Stimulated activated naive CD8-positive, alpha-beta T cell treated with anti-CD3 and anti-CD28 coated beads, Interleukin-15, amount 100 ng/mL, for 72 hours (primary cell): ENCODE measurements around the gene SCP2D1.

ENCODE experiments used
- ATAC-seq: fragments of 150-1000 bp; cut with Tn5 transposase; 2 replicates; pipeline ENCODE4 v1.10.0; 2021; ENCODE audit warnings: mild to moderate bottlenecking, moderate library complexity
- DNase-seq, 2 donors: peaks; one replicate each; pipeline ENCODE4 v3.0.0; 2021 to 2022
- H3K27ac Mint-ChIP-seq, 2 donors: one replicate each; pipeline ENCODE4 v1.8.0; 2022; ENCODE audit warnings: mild to moderate bottlenecking in 2 of 2, mixed read lengths in 2 of 2, moderate library complexity in 2 of 2
- H3K27me3 Mint-ChIP-seq: one replicate; pipeline ENCODE4 v1.8.0; 2022; ENCODE audit warnings: mixed read lengths
- H3K4me1 Mint-ChIP-seq: one replicate; pipeline ENCODE4 v1.8.0; 2022; ENCODE audit warnings: mild to moderate bottlenecking, mixed read lengths
- H3K4me3 Mint-ChIP-seq, 2 donors: one replicate each; pipeline ENCODE4 v1.8.0; 2022; ENCODE audit warnings: mild to moderate bottlenecking in 2 of 2, mixed read lengths in 2 of 2, moderate library complexity in 1 of 2
- H3K9me3 Mint-ChIP-seq, 2 donors: one replicate each; pipeline ENCODE4 v1.8.0; 2022; ENCODE audit warnings: mixed read lengths in 2 of 2

Gene SCP2D1

GRCh38 chr20:18840248-18840645, 26.7 kb downstream of the SCP2D1 start:
- ATAC-seq: no peak
- DNase-seq: no peak
- Mint-ChIP-seq H3K27ac (no peak overlapping the region), H3K9me3 (no peaks in the 10 kb centered on the region), H3K4me1 (no peaks in the 10 kb centered on the region), H3K4me3 (no peak overlapping the region), H3K27me3 (no peaks in the 10 kb centered on the region)

GRCh38 chr20:18845017-18845416, 31.4 kb downstream of the SCP2D1 start:
- Mint-ChIP-seq H3K4me1 (no peaks in the 10 kb centered on the region), H3K27me3 (no peaks in the 10 kb centered on the region), H3K27ac (no peak overlapping the region), H3K9me3 (no peaks in the 10 kb centered on the region), H3K4me3 (no peak overlapping the region)
- ATAC-seq (no peak), DNase-seq (no peak)

GRCh38 chr20:18847226-18847755, 33.7 kb downstream of the SCP2D1 start:
- DNase-seq: no peak
- ATAC-seq: no peak
- Mint-ChIP-seq H3K27me3 (no peaks in the 10 kb centered on the region), H3K4me1 (no peaks in the 10 kb centered on the region), H3K9me3 (no peaks in the 10 kb centered on the region), H3K4me3 (no peak overlapping the region), H3K27ac (no peak overlapping the region)

GRCh38 chr20:18849131-18849530, 35.5 kb downstream of the SCP2D1 start:
- peaks cover 1% of the 10 kb centered on the region for H3K27me3 Mint-ChIP-seq
- H3K27ac Mint-ChIP-seq: no peak overlapping the region
- H3K9me3 Mint-ChIP-seq: no peaks in the 10 kb centered on the region
- ATAC-seq: no peak
- H3K4me3 Mint-ChIP-seq: no peak overlapping the region
- no peak for DNase-seq
- no peaks in the 10 kb centered on the region for H3K4me1 Mint-ChIP-seq

- peaks cover 7% of the 10 kb centered on the region for H3K27me3 Mint-ChIP-seq
- no peaks in the 10 kb centered on the region for H3K9me3 Mint-ChIP-seq
- H3K4me1 Mint-ChIP-seq: no peaks in the 10 kb centered on the region
- H3K4me3 Mint-ChIP-seq: no peak overlapping the region
- no peak for DNase-seq
- no peak for ATAC-seq
- H3K27ac Mint-ChIP-seq: peak overlapping the region in 1 of 2 donors; percentile 19
Measured at GRCh38 chr20:18851629-18852028, 38.0 kb downstream of the SCP2D1 start.

GRCh38 chr20:18852318-18852717, 38.7 kb downstream of the SCP2D1 start:
- H3K9me3 Mint-ChIP-seq: no peaks in the 10 kb centered on the region
- no peak for DNase-seq
- H3K27ac Mint-ChIP-seq: no peak overlapping the region
- peaks cover 7% of the 10 kb centered on the region for H3K27me3 Mint-ChIP-seq
- no peaks in the 10 kb centered on the region for H3K4me1 Mint-ChIP-seq
- no peak for ATAC-seq
- H3K4me3 Mint-ChIP-seq: no peak overlapping the region

GRCh38 chr20:18853216-18853615, 39.6 kb downstream of the SCP2D1 start:
- peaks cover 7% of the 10 kb centered on the region for H3K27me3 Mint-ChIP-seq
- H3K4me3 Mint-ChIP-seq: no peak overlapping the region
- H3K4me1 Mint-ChIP-seq: no peaks in the 10 kb centered on the region
- no peak for DNase-seq
- no peak overlapping the region for H3K27ac Mint-ChIP-seq
- no peak for ATAC-seq
- H3K9me3 Mint-ChIP-seq: no peaks in the 10 kb centered on the region

GRCh38 chr20:18853946-18854646, 40.5 kb downstream of the SCP2D1 start:
- ATAC-seq (no peak), DNase-seq (no peak)
- Mint-ChIP-seq H3K4me1 (no peaks in the 10 kb centered on the region), H3K27me3 (peaks cover 7% of the 10 kb centered on the region), H3K4me3 (no peak overlapping the region), H3K9me3 (no peaks in the 10 kb centered on the region), H3K27ac (no peak overlapping the region)

- H3K27me3 Mint-ChIP-seq: peaks cover 7% of the 10 kb centered on the region
- no peak for DNase-seq
- H3K27ac Mint-ChIP-seq: no peak overlapping the region
- H3K4me1 Mint-ChIP-seq: no peaks in the 10 kb centered on the region
- H3K9me3 Mint-ChIP-seq: peaks cover 12 to 14% of the 10 kb centered on the region in 2 donors
- H3K4me3 Mint-ChIP-seq: no peak overlapping the region
- no peak for ATAC-seq
Measured at GRCh38 chr20:18855882-18856281, 42.3 kb downstream of the SCP2D1 start.

- DNase-seq (no peak), ATAC-seq (no peak)
- no peak overlapping the region for H3K4me3 Mint-ChIP-seq
- H3K27me3 Mint-ChIP-seq: peaks cover 7% of the 10 kb centered on the region
- H3K4me1 Mint-ChIP-seq: no peaks in the 10 kb centered on the region
- H3K27ac Mint-ChIP-seq: no peak overlapping the region
- peaks cover 12 to 14% of the 10 kb centered on the region in 2 donors for H3K9me3 Mint-ChIP-seq
Measured at GRCh38 chr20:18856873-18857272, 43.3 kb downstream of the SCP2D1 start.

GRCh38 chr20:18857640-18858039, 44.1 kb downstream of the SCP2D1 start:
- Mint-ChIP-seq H3K4me1 (no peaks in the 10 kb centered on the region), H3K27me3 (peaks cover 7% of the 10 kb centered on the region), H3K4me3 (no peak overlapping the region), H3K9me3 (peaks cover 12 to 14% of the 10 kb centered on the region in 2 donors), H3K27ac (no peak overlapping the region)
- ATAC-seq: no peak
- no peak for DNase-seq

GRCh38 chr20:18858816-18859215, 45.2 kb downstream of the SCP2D1 start:
- Mint-ChIP-seq H3K27me3 (peaks cover 7% of the 10 kb centered on the region), H3K4me3 (no peak overlapping the region), H3K9me3 (peaks cover 12 to 14% of the 10 kb centered on the region in 2 donors), H3K4me1 (no peaks in the 10 kb centered on the region), H3K27ac (no peak overlapping the region)
- DNase-seq (no peak), ATAC-seq (no peak)
